ENCODE results near the gene KIAA0753.

Gene KIAA0753

DNA sequence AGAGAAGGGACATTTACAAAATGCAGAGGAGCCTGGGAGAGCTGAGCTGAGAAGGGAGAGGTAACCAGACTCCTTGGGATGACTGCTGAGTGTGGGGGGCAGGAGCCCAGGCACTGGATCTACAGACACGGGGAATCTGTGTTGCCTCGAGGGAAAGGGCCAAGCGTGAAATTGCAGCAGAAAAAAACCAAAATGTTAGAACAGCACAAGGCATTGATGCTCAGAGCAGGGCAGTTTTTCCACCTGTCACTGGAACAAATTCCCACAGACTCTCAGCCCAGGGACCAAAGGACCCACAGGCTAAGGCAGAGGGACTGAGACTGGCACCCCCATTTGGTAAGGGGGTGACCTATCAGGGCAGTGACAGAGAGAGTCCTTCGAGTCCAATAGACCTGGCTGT lies 86.2 kb downstream of the KIAA0753 start:
- 75% methylated on average over 3 of the region's 4 CpGs for WGBS (ENCODE audit: insufficient coverage)
- CTCF ChIA-PET: no interaction called here
- H3K4me1 ChIP-seq (ENCODE audit: control extremely low read depth in 1 of 4, control insufficient read depth in 4 of 4, insufficient read depth in 4 of 4, low read length in 3 of 4): peaks cover 0 to 26% (median 11%) of the 10 kb centered on the region in 4 experiments
- H3K27ac ChIP-seq (ENCODE audit: insufficient read depth in 1 of 2, low read depth in 1 of 2, low read length in 2 of 2, poor library complexity in 1 of 2, severe bottlenecking in 2 of 2): no peak overlapping the region
- POLR2A ChIA-PET: no interaction called here
- H3K36me3 ChIP-seq (ENCODE audit: control insufficient read depth in 4 of 4, insufficient read depth in 4 of 4, low read length in 3 of 4): no peaks in the 10 kb centered on the region
- H3K9me3 ChIP-seq (ENCODE audit: control extremely low read depth in 1 of 5, control insufficient read depth in 4 of 5, insufficient read depth in 2 of 5, low read depth in 1 of 5, low read length in 4 of 5): no peaks in the 10 kb centered on the region
- H3K27me3 ChIP-seq (replicated peaks in 2 of 5; ENCODE audit: control insufficient read depth in 4 of 5, insufficient read depth in 5 of 5, low read length in 4 of 5): peaks cover 0 to 62% (median 27%) of the 10 kb centered on the region in 5 experiments
- H3K4me3 ChIP-seq (ENCODE audit: control insufficient read depth in 1 of 7, extremely low read depth in 1 of 7, insufficient read depth in 4 of 7, low read depth in 2 of 7, low read length in 6 of 7): no peak overlapping the region
- no peak for DNase-seq

DNA sequence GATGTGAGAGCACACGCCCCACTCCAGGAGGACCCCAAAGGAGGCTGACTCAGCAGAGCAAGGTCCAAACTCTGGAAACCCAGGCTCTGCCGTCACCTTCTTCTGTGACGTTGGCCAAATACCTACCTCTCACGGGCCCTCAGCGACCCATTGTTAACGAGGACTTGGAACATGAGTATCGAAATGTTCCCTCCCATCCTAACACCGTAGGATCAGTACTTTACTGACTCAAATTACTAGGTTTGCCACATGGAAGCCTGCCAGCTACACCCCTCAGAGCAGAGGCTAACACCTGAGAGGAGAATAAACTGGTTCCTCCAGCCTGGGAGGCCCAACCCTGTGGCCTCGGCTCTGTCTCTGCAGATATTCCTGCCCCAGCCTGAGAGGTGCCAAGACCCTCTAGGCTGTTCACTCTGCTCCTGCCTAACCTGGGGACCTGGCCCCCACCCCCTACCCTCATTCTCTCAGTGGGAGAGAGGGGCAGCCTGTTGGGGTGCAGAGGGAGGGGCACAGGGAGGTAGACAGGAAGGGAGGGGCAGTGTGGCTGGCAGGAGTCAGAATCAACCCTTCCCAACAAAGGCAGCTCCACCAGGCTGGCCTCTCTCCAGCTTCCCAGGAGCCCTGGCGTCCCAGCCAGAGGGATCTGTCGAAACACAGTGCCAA lies 88.5 kb downstream of the KIAA0753 start:
- WGBS (ENCODE audit: insufficient coverage): 95% methylated on average over 11 of the region's 11 CpGs
- Histone ChIP-seq H3K27me3 (replicated peaks in 2 of 5; ENCODE audit: control insufficient read depth in 4 of 5, insufficient read depth in 5 of 5, low read length in 4 of 5) (peaks cover 0 to 39% (median 18%) of the 10 kb centered on the region in 5 experiments), H3K36me3 (ENCODE audit: control insufficient read depth in 4 of 4, insufficient read depth in 4 of 4, low read length in 3 of 4) (no peaks in the 10 kb centered on the region), H3K4me1 (ENCODE audit: control extremely low read depth in 1 of 4, control insufficient read depth in 4 of 4, insufficient read depth in 4 of 4, low read length in 3 of 4) (peaks cover 0 to 41% (median 23%) of the 10 kb centered on the region in 4 experiments), H3K27ac (ENCODE audit: insufficient read depth in 1 of 2, low read depth in 1 of 2, low read length in 2 of 2, poor library complexity in 1 of 2, severe bottlenecking in 2 of 2) (no peak overlapping the region), H3K9me3 (ENCODE audit: control extremely low read depth in 1 of 5, control insufficient read depth in 4 of 5, insufficient read depth in 2 of 5, low read depth in 1 of 5, low read length in 4 of 5) (no peaks in the 10 kb centered on the region), H3K4me3 (ENCODE audit: control insufficient read depth in 1 of 7, extremely low read depth in 1 of 7, insufficient read depth in 4 of 7, low read depth in 2 of 7, low read length in 6 of 7) (no peak overlapping the region)
- ChIA-PET POLR2A (no interaction called here), CTCF (no interaction called here)
- no peak for DNase-seq

DNA sequence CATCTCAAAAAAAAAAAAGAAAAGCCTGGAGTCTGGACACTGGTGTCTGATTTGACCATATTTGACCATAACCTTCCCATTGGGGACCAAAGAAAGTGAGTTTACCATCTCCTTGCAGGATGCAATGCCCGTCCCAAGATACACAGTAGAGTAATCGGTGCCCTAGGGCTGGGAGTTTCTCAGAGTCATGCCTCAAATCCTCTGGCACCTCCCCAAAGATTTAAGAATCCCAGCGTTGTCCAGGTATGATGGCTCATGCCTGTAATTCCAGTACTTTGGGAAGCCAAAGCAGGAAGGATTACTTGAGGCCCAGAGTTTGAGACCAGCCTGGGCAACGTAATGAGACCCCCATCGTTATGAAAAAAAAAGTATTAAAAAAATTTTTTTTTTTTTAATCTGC lies 89.2 kb downstream of the KIAA0753 start:
- POLR2A ChIA-PET: no interaction called here
- H3K27me3 ChIP-seq (replicated peaks in 2 of 5; ENCODE audit: control insufficient read depth in 4 of 5, insufficient read depth in 5 of 5, low read length in 4 of 5): peaks cover 0 to 34% (median 15%) of the 10 kb centered on the region in 5 experiments
- no peak for DNase-seq
- CTCF ChIA-PET: no interaction called here
- H3K4me1 ChIP-seq (ENCODE audit: control extremely low read depth in 1 of 4, control insufficient read depth in 4 of 4, insufficient read depth in 4 of 4, low read length in 3 of 4): peaks cover 0 to 37% (median 23%) of the 10 kb centered on the region in 4 experiments
- H3K4me3 ChIP-seq (ENCODE audit: control insufficient read depth in 1 of 7, extremely low read depth in 1 of 7, insufficient read depth in 4 of 7, low read depth in 2 of 7, low read length in 6 of 7): no peak overlapping the region
- WGBS (ENCODE audit: insufficient coverage): 100% methylated on average over 3 of the region's 5 CpGs
- no peaks in the 10 kb centered on the region for H3K36me3 ChIP-seq (ENCODE audit: control insufficient read depth in 4 of 4, insufficient read depth in 4 of 4, low read length in 3 of 4)
- H3K27ac ChIP-seq (ENCODE audit: insufficient read depth in 1 of 2, low read depth in 1 of 2, low read length in 2 of 2, poor library complexity in 1 of 2, severe bottlenecking in 2 of 2): no peak overlapping the region
- no peaks in the 10 kb centered on the region for H3K9me3 ChIP-seq (ENCODE audit: control extremely low read depth in 1 of 5, control insufficient read depth in 4 of 5, insufficient read depth in 2 of 5, low read depth in 1 of 5, low read length in 4 of 5)

DNA sequence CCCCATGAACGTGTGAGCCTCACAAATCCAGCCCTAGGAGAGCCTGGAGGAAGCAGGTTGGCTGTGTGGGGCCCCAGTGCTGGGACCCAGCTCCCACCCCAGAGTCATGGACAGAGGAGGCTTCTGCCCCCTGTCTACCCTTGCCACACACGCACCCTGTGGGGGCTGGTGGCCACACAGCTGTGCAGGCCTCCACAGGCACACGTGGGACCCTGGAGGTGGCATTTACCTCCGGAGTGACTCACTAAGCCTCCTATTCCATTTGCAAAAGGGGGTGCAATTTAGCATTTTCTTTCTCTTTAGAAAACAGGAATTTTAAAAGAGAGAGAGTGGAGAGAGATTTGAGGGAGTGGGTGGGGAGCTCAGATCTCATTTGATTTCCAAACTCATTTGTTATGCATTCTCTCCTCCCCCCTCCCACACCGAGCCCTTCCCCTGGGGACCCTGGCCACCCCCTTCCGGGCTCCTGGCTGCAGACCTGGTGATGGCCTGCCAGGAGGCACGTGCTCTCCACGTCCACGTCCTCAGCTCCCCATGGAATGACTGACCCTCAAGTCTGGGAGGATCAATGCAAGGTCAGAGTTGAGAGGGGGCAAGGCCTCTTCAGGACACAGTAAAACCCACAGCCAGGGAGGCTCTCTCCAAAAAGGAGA lies 91.0 kb downstream of the KIAA0753 start:
- no peak overlapping the region for H3K4me3 ChIP-seq (ENCODE audit: control insufficient read depth in 1 of 7, extremely low read depth in 1 of 7, insufficient read depth in 4 of 7, low read depth in 2 of 7, low read length in 6 of 7)
- 83% methylated on average over 7 of the region's 9 CpGs for WGBS (ENCODE audit: insufficient coverage)
- no peaks in the 10 kb centered on the region for H3K9me3 ChIP-seq (ENCODE audit: control extremely low read depth in 1 of 5, control insufficient read depth in 4 of 5, insufficient read depth in 2 of 5, low read depth in 1 of 5, low read length in 4 of 5)
- H3K36me3 ChIP-seq (ENCODE audit: control insufficient read depth in 4 of 4, insufficient read depth in 4 of 4, low read length in 3 of 4): no peaks in the 10 kb centered on the region
- POLR2A ChIA-PET: interaction anchor here (0.9 kb wide), 1 partner anchor 8 kb away, joined by 3 read pairs; no protein-coding TSS in a partner anchor
- H3K27me3 ChIP-seq (replicated peaks in 2 of 5; ENCODE audit: control insufficient read depth in 4 of 5, insufficient read depth in 5 of 5, low read length in 4 of 5): peaks cover 0 to 18% (median 8%) of the 10 kb centered on the region in 5 experiments
- no peak overlapping the region for H3K27ac ChIP-seq (ENCODE audit: insufficient read depth in 1 of 2, low read depth in 1 of 2, low read length in 2 of 2, poor library complexity in 1 of 2, severe bottlenecking in 2 of 2)
- DNase-seq: peak in 1 of 3 donors; percentile 8
- CTCF ChIA-PET: interaction anchor here (1.1 kb wide), 1 partner anchor 10 kb away, joined by 3 read pairs; no protein-coding TSS in a partner anchor
- peaks cover 0 to 24% (median 15%) of the 10 kb centered on the region in 4 experiments for H3K4me1 ChIP-seq (ENCODE audit: control extremely low read depth in 1 of 4, control insufficient read depth in 4 of 4, insufficient read depth in 4 of 4, low read length in 3 of 4)

DNA sequence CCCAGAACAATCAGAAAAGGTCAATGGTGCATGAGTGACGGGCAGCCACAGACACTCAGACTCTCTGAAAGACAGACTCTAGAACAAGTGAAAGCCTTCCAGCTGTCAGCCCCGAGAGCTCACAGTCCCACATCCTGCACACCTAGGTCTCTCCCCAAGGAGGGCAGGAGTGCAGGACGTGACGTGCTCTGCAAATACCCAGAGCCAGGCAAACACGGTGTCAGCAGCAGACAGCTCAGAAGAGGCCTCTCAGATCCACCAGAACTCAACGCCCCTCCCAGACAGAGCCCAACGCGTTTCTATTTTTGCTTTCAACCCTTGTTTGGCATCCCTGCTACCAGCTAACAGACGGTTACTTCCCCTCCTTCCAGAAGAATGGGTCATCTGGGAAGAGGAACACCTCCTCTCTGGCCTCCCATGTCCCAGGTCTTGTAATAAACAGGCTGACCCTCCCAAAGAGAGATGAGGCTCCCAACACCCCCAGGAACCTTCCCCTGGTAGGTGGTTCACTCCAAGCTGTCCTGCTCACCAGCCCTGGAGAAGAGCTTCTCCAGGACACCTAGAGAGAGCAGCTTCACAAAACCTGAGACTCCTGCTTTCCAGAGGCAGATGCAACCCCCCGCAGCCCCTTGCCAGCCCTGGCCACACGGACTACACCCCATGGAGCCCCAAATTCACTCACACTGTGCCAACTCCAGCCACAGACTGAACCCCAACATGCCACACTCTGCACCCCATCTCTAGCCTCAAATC lies 91.8 kb downstream of the KIAA0753 start:
- Histone ChIP-seq H3K36me3 (ENCODE audit: control insufficient read depth in 4 of 4, insufficient read depth in 4 of 4, low read length in 3 of 4) (no peaks in the 10 kb centered on the region), H3K4me3 (ENCODE audit: control insufficient read depth in 1 of 7, extremely low read depth in 1 of 7, insufficient read depth in 4 of 7, low read depth in 2 of 7, low read length in 6 of 7) (peak overlapping the region in 1 of 7 experiments; percentile 38), H3K4me1 (ENCODE audit: control extremely low read depth in 1 of 4, control insufficient read depth in 4 of 4, insufficient read depth in 4 of 4, low read length in 3 of 4) (peaks cover 0 to 24% (median 15%) of the 10 kb centered on the region in 4 experiments), H3K27me3 (replicated peaks in 2 of 5; ENCODE audit: control insufficient read depth in 4 of 5, insufficient read depth in 5 of 5, low read length in 4 of 5) (peaks cover 0 to 10% (median 6%) of the 10 kb centered on the region in 5 experiments), H3K9me3 (ENCODE audit: control extremely low read depth in 1 of 5, control insufficient read depth in 4 of 5, insufficient read depth in 2 of 5, low read depth in 1 of 5, low read length in 4 of 5) (no peaks in the 10 kb centered on the region), H3K27ac (ENCODE audit: insufficient read depth in 1 of 2, low read depth in 1 of 2, low read length in 2 of 2, poor library complexity in 1 of 2, severe bottlenecking in 2 of 2) (no peak overlapping the region)
- WGBS (ENCODE audit: insufficient coverage): 21% methylated on average over 10 of the region's 11 CpGs
- CTCF ChIA-PET: interaction anchor here (1.0 to 1.1 kb wide), 2 partner anchors 9 to 100 kb away, joined by 3 read pairs; no protein-coding TSS in a partner anchor
- DNase-seq: peak in 1 of 3 donors; percentile 9
- POLR2A ChIA-PET: interaction anchor here (0.5 to 0.9 kb wide), 2 partner anchors 9 to 1060 kb away, joined by 3 read pairs; no protein-coding TSS in a partner anchor

DNA sequence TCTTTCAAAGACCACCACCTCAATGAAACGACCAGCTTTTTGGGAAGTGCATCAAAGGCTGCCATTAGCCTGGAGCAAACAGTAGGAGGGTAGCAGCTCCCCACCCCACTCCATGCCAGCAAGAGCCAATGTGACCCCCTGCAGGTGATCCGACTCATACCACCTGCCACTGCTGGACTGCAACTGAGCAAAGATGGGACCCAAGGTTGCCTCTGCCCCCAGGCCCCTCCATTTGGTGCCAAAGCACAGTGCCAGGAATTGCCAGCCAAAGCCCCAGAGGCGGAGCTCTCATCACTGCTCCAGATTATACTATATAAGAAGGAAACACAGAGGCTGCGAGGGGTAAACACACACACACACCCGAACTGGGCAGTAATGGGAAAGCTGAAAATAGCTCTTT lies 92.5 kb downstream of the KIAA0753 start:
- Histone ChIP-seq H3K27ac (ENCODE audit: insufficient read depth in 1 of 2, low read depth in 1 of 2, low read length in 2 of 2, poor library complexity in 1 of 2, severe bottlenecking in 2 of 2) (no peak overlapping the region), H3K9me3 (ENCODE audit: control extremely low read depth in 1 of 5, control insufficient read depth in 4 of 5, insufficient read depth in 2 of 5, low read depth in 1 of 5, low read length in 4 of 5) (no peaks in the 10 kb centered on the region), H3K4me3 (ENCODE audit: control insufficient read depth in 1 of 7, extremely low read depth in 1 of 7, insufficient read depth in 4 of 7, low read depth in 2 of 7, low read length in 6 of 7) (peak overlapping the region in 1 of 7 experiments; percentile 38), H3K4me1 (ENCODE audit: control extremely low read depth in 1 of 4, control insufficient read depth in 4 of 4, insufficient read depth in 4 of 4, low read length in 3 of 4) (peaks cover 0 to 24% (median 15%) of the 10 kb centered on the region in 4 experiments), H3K36me3 (ENCODE audit: control insufficient read depth in 4 of 4, insufficient read depth in 4 of 4, low read length in 3 of 4) (no peaks in the 10 kb centered on the region), H3K27me3 (replicated peaks in 2 of 5; ENCODE audit: control insufficient read depth in 4 of 5, insufficient read depth in 5 of 5, low read length in 4 of 5) (peaks cover 0 to 3% (median 3%) of the 10 kb centered on the region in 5 experiments)
- ChIA-PET CTCF (interaction anchor here (1.0 kb wide), 1 partner anchor 100 kb away, joined by 3 read pairs; no protein-coding TSS in a partner anchor), POLR2A (interaction anchor here (0.5 kb wide), 1 partner anchor 1059 kb away, joined by 3 read pairs; no protein-coding TSS in a partner anchor)
- DNase-seq: peak in 1 of 3 donors; percentile 3
- WGBS (ENCODE audit: insufficient coverage): 100% methylated on average over 2 of the region's 5 CpGs

All from common myeloid progenitor, CD34-positive (primary cell).